Stimulated activated CD4-positive, alpha-beta T cell treated with anti-CD3 and anti-CD28 coated beads, TNF-alpha, amount 100 ng/mL, for 48 hours (primary cell): ENCODE results near the gene FBLN5.

Experiments used
- DNase-seq, 3 donors: peaks; one replicate each; pipeline ENCODE4 v3.0.0-alpha.2; 2020; ENCODE audit warnings: low read depth in 3 of 3

The FBLN5 gene

GRCh38 chr14:91946622-91947474 lies 646 bp downstream of the FBLN5 start:
- DNase-seq = no peak

GRCh38 chr14:91945751-91946621 lies 1.5 kb downstream of the FBLN5 start:
- no peak for DNase-seq

- DNase-seq = no peak
These were observed 4.5 kb downstream of the FBLN5 start for GRCh38 chr14:91942946-91943345.

- no peak for DNase-seq
These were observed 5.4 kb downstream of the FBLN5 start for GRCh38 chr14:91942128-91942527.

GRCh38 chr14:91940209-91940608 lies 7.3 kb downstream of the FBLN5 start:
- no peak for DNase-seq

GRCh38 chr14:91935586-91935985 lies 11.9 kb downstream of the FBLN5 start:
- no peak for DNase-seq

GRCh38 chr14:91934554-91935285 lies 12.8 kb downstream of the FBLN5 start:
- DNase-seq = no peak

GRCh38 chr14:91931478-91932088 lies 15.9 kb downstream of the FBLN5 start:
- DNase-seq = no peak

- no peak for DNase-seq
These were observed 17.8 kb downstream of the FBLN5 start for GRCh38 chr14:91929700-91930099.

- no peak for DNase-seq
These were observed 19.7 kb downstream of the FBLN5 start for GRCh38 chr14:91927800-91928199.

GRCh38 chr14:91927191-91927590 lies 20.3 kb downstream of the FBLN5 start:
- DNase-seq = no peak

- DNase-seq = no peak
These were observed 21.2 kb downstream of the FBLN5 start for GRCh38 chr14:91926131-91926890.

GRCh38 chr14:91925727-91926121 lies 21.8 kb downstream of the FBLN5 start:
- no peak for DNase-seq

GRCh38 chr14:91925001-91925726 lies 22.3 kb downstream of the FBLN5 start:
- DNase-seq = no peak

GRCh38 chr14:91920526-91920925 lies 27.0 kb downstream of the FBLN5 start:
- DNase-seq = no peak

- DNase-seq = no peak
These were observed 27.7 kb downstream of the FBLN5 start for GRCh38 chr14:91919814-91920213.

GRCh38 chr14:91918186-91918883 lies 29.2 kb downstream of the FBLN5 start:
- DNase-seq = no peak

GRCh38 chr14:91912035-91912434 lies 35.5 kb downstream of the FBLN5 start:
- DNase-seq = no peak

GRCh38 chr14:91911474-91912032 lies 35.9 kb downstream of the FBLN5 start:
- DNase-seq = peak; percentile 9 to 33 (median 26)
